RKO (cell line): ENCODE results near the gene CDK5.
"Not testable (repeated sequence)": the region's sequence is repeated elsewhere in the genome, so short reads cannot be mapped to it uniquely, and the experiment has no call there.

Experiments used
- DNase-seq: peaks from one replicate; pipeline ENCODE4 v3.0.0-alpha.2; 2016; ENCODE audit warnings: low spot score

CDK5 gene

DNA sequence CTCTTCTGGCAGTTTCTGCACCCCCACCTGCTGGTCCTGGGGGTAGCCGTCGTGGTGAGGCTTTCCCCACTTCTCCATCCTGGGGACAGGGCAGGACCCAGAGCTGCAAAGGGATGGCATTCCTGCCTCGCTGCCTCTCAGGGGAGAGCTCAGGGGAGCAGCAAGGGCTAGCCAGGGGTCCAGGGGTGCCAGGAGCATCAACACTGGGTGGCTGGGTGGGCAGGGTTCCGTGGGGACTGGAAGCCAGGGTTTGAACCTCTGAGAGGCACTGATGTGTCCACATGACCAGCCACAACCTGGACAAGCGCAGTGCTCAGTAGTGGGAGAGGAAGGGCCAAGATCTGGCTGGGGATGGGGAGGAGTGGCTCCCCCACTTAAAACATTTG lies 23.8 kb downstream of the CDK5 start:
- no peak for DNase-seq

DNA sequence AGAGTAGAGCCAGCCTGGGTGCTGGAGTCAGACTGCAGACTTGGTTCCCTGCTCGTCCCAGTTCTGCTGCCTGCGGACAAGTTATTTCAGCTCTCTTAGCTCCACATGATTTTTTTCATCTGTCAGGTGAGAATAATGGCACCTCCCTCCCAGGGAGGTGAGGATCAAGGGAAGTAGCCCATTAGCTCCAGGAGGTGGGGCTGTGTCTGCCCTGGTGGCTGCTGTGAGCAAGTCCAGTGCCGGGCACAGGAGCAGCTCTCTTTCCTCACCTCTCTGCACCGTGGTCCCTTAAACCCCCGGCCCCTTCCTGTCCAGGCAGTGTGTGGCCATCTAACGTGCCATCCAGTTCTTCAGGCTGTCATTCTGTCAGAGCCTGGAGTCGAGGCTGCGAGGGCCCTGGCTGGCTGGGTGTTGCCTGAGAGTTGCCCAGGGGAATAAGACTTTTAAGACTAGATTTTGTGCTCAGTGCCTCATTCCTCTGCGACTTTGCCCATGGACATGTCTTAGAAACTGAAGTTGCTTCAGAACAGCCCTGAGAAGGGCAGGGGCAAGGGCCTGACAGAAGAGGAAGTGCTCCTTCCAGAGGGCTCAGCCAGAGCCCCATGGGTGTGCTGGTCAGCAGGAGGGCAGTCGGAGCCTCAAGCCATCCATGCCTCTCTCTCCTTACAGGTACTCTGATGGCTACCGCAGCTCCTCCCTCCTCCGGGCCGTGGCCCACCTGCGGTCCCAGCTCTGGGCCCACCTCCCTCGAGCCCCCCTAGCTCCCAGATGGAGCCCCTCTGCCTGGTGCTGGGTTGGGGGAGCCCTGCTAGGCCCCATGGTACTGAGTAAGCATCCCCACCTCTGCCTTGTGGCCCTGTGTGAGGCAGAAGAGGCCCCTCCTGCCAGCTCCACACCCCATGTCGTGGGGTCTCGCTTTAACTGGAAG lies 24.5 kb downstream of the CDK5 start:
- no peak for DNase-seq

DNA sequence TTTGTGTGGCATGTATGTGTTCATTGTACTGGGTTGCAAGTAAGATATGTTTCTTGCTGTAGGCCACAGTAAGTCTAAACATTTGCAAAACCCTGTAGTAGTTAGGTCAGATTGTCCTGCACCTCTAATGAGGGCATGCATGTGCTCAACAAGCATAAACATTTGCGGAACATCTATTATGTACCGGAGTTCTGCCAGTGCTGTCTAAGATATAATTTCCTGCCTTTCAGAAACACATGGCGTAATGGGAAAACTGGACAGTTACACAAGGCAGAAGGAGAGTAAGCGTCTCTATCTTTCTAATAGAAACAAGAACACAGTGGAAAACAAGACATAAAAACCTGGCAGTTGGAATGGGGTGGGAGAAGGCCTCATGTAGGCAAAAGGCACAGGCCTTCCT lies 26.7 kb downstream of the CDK5 start:
- DNase-seq, result no peak

DNA sequence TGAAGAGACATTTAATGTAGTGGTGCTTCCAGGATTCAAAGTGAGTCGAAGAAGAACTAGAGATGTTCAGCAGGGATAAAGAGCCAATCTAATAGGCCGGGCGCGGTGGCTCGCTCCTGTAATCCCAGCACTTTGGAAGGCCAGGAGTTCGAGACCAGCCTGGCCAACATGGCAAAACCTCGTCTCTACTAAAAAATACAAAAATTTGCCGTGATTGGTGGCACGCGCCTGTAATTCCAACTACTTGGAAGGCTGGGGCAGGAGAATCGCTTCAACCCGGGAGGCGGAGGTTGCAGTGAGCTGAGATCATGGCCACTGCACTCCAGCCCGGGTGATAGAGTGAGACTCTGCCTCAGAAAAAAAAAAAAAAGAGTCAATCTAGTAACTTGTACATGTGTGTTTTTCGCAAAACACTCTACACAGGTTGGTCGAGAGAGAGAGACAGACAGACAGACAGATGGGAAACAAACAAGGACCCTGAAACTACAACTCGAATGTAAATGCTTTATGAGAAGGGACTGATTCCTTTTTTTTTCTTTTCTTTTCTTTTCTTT lies 28.7 kb downstream of the CDK5 start:
- DNase-seq, result no peak

DNA sequence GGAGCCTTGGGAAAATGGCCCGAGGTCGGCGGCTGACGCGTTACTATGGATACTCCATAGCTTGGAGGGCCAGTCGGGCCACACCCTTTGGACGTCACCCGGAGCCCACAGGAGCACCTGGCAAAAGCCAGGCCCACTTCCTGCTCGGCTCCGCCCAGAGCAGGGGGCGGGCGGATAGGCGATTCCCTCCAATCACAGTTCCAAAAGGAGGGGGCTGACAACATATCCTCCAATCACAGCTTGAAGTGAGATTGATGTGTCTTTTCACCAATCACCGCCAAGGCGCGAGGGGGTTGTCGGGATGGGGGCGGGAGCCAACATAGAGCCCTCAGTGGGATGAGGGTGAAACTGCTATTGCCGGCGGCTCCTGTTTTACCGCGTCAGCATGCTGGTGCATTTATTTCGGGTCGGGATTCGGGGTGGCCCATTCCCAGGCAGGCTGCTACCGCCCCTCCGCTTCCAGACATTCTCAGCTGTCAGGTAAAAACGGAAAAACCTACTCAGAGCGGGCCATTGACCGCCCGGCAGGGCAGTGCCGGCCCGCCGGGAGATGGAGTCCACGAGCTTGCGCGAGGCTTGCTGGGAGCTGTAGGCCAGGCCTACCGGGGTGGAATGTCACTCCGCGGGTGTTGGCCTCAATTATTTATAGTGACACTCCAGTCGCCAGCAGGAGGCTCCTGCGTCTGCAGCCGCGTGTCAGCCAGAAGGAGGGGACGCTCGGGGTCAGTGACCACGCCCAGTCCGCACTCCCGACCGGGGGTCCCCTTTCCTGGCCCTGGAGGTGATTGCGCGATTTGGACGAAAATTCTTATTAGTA lies 29.4 kb downstream of the CDK5 start, which contains the start of gene ABCB8:
Gene ABCB8, plus strand, starts transcription at position 320 of the 817 bp plus-strand sequence. Its CDS starts 66 bp downstream, at position 386.
- peak; percentile 100 for DNase-seq

DNA sequence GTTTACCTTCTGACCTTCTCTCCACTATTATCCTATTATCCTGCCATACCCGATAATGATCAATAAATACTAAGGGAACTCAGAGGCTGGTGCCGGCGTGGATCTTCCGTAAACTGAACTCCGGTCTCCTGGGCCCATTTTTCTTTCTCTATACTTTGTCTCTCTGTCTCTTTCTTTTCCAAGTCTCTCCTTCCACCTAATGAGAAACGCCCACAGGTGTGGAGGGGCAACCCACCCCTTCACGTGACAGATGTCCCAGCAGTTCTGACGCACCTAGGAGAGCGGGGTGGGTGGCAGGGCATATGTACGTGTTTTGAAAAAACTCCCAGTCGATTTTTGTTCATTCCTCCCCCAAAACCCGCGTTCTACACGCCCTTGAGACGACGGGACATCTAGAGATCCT lies 30.0 kb downstream of the CDK5 start:
- not testable (repeated sequence) for DNase-seq

DNA sequence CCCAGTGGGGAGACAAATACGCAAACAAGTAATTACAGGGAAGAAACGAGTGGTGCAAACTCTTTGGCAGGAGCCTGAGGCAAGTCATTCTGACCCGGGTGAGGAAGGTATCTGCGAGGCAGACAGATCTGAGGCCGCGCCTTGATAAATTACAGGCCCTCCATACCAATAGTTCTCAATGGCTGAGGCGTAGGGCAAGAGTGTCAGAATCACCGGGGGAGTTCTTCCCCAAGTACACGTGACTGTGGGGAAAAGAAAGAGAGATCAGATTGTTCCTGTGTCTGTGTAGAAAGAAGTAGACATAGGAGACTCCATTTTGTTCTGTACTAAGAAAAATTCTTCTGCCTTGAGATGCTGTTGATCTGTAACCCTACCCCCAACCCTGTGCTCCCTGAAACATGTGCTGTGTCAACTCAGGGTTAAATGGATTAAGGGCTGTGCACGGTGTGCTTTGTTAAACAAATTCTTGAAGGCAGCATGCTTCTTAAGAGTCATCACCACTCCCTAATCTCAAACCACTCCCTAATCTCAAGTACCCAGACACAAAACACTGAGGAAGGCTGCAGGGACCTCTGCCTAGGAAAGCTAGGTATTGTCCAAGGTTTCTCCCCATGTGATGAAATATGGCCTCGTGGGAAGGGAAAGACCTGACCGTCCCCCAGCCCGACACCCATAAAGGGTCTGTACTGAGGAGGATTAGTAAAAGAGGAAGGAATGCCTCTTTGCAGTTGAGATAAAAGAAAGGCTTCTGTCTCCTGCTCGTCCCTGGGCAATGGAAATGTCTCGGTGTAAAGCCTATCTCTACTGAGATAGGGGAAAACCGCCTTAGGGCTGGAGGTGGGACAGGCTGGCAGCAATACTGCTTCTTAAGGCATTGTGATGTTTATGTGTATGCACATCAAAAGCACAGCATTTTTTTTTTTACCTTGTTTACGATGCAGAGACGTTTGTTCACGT lies 30.6 kb downstream of the CDK5 start:
- DNase-seq, result not testable (repeated sequence)

DNA sequence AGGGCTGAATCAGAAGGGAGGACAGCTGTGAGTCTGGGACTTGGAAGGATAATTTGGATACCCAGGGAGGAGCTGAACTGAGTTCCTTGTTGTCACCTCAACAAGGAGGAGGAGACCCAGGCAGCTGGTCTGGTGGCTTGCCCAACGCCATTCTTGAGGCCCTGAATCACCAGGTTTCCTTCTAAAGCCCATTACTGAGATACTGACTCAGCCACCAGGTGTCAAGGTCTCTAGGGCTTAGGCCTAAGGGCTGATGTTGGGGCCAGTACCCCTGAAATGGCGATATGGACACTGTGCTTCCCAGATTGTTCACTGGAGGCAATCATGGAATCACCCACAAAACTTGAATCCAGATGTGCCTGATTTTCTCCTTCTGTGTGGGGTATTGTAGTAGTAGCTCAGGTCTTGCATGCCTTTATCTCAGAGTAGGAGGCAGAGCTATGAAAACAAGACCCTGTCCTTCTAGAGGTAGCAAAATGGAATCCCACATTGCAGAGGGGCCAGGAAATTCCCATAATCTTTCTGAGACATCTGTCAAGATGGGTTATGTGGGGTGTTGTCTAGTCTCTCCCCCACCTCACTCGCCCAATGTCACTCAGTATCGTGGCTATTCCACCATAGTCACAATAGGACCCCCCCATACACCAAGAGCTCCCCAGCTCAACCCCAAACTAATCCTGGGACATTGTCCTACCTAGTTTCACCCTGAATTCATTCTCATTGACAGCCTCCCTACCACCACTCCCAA lies 31.6 kb downstream of the CDK5 start:
- DNase-seq, result peak; percentile 68

DNA sequence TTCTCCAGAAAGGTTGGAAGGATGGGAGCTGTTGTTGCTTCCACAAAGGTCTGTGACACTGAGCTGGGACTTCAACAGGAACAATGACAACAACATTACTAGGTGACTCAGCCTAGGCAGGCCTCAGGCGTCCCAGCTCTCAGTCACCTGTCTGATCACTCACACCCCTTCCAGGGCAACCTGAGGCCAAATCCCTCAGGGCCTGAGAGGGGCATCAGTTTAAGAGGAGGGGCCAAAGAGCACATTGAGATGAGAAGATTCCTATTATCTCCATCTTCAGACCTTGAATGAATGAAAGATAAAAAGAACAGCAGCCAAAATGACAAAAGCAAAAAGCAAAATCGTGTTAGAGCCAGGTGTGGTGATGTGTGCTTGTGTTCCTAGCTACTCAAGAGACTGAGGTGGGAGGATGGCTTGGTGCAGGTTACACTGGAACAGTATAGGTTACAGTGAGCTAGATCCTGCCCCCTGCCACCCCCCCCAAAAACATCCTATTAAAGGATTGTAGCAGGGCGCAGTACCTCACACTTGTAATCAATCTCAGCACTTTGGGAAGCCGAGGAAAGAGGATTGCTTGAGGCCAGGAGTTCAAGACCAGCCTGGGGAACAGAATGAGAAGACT lies 33.2 kb downstream of the CDK5 start, which contains the start of gene ATG9B:
Gene ATG9B, minus strand, starts transcription at position 60 of the 622 bp plus-strand sequence. CDS start 71 bp downstream, outside the sequence.
- no peak for DNase-seq

DNA sequence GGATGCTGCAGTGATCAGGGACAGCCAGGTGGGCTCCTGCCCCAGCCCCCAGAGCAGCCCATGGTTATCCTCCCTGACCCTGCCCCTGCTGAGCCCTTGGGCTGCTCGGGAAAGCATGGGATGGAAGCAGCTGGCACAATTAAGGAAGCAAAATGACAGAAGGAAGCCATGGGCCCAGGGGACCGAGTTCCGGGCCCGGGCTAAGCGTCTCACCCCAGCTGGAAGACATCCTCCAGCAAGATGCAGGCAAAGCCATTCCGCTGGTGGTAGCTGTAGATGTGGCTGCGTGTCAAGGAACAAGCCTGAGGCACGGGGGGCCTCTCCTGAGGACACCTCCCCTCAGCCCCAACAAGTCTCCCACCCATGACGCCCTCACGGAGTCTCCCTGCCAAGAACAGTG lies 34.5 kb downstream of the CDK5 start:
- DNase-seq, result no peak

DNA sequence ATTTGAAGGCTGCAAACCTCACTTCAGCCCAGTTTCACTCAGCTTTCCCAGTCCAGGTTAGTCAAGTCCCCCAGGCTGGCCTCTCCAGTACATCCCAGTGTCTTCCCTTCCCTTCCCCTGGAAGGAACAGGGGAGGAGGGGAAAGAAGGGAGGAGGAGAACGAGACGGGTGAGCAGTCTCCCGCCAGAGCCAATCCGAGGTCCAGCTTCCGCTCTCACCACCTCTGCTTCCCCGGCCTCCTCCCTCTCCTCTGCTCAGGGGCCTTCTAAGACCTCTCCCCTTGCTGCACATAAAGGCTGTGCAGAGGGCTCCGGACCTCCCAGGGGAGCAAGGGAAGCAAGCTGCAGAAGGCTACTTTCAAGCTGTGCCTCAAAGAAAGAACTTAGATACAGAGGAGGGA lies 37.5 kb downstream of the CDK5 start:
- no peak for DNase-seq

DNA sequence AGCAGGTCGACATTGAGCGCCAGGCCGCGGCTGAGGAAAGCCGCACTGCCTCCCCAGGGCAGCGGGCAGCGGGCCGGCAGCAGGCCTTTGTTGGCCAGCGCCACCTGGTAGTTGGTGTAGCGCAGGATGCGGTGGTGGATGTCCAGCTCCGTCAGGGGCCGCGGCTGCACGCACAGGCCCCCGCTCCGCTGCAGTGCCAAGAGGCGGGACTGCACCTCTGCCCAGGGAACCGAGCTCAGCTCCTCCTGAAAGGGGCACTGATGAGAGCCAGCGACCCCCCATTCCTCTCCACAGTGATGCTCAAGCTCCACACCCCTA lies 38.6 kb downstream of the CDK5 start:
- DNase-seq, result no peak

DNA sequence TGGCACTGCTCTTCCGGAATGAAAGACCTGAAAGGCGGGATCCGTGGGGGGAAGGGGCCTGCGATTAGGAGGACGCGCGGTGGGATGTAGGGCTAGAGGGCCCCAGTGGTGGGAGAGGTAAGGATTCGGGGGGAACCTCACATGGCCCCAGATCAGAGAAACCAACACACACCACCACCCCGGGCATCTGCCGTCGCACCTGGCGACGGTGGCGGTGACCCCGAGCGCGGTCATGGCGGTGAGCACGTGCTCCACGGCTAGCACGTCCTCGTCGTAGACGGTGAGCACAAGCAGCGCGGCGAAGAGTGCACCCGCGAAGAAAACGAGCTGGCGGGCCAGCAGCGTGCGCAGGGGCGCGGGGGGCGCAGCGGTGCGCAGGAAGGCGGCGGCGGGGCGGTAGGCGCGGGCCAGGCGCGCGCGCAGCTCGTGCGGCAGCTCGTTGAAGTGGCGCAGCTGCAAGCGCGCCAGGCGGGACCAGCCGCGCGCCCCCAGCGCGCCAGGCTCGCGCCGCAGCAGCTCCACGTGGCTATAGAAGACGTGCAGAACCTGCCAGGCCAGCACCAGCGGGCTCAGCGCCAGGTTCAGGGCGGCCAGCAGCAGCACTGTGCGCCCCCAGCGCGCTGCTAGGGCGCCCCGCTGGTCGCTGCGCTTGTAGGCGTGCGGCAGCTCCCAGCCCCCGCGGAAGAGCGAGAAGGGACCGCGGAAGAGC lies 39.1 kb downstream of the CDK5 start:
- no peak for DNase-seq

DNA sequence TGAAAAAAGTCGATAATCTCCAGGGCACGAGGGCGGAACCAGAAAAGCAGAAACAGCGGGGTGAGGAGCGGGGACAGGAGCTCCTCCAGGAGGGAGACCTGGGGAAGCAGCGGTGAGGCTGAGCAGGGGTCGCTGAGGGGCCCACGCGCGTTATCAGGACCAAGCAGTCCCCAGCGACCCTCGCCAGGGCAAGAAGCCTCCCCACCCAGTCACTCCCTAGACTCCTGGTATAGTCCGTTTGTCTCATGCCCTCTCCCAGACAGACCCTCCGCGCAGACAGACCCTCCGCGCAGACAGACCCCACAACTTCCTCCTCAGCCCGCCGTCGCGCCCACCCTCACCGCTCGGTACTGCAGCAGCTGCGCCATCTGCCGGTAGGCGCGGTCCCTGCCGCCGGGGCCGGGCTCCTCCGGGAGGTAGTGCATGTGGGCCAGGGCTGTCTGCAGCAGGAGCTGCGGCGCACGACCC lies 39.7 kb downstream of the CDK5 start:
- peak; percentile 52 for DNase-seq

DNA sequence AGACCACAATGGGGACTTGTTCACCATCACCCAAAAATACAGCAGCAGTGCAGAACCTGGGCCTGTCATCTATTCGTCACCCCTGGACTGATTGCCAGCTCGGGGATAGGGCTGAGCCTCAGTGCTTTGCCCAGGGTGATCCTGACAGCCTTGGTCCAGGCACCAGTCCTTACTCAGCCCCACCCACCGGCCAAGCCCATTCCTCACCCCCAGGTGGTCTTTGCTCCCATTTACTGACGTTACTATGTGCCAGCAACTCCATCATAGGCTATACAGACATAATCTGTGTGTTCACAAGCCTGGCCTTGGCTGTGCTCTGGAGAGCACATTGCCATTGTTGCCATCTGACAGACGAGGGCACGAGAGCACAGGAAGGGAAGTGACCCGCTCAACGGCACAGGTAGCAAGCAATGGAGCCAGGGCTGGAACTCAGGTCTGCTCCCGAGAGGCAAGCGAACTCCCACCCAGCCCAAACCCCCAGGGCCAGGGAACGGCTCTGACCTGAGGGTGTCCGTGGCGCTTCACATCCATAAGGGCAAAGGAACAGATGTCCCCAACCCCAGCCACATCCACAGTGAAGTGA lies 40.2 kb downstream of the CDK5 start:
- DNase-seq, result no peak

DNA sequence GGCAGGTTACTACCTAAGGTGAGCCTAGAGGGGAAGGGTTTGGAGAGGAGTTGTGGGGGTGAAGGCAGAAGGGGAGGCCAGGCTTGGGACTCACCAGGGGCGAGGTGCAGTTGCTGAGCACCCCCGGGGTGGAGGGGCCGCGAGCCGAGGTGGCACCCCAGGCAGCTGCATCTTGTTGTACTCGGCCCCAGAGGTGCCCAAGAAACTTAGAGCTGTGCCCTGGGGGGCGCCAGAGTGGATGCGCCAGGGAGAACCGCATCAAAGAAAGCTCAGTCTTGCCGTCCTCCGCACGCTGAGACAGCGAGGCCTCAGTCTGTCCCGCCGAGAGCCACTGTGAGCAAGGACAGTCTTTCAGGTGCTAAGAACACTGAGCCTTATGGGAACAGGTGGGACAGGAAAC lies 40.8 kb downstream of the CDK5 start:
- DNase-seq, result no peak

DNA sequence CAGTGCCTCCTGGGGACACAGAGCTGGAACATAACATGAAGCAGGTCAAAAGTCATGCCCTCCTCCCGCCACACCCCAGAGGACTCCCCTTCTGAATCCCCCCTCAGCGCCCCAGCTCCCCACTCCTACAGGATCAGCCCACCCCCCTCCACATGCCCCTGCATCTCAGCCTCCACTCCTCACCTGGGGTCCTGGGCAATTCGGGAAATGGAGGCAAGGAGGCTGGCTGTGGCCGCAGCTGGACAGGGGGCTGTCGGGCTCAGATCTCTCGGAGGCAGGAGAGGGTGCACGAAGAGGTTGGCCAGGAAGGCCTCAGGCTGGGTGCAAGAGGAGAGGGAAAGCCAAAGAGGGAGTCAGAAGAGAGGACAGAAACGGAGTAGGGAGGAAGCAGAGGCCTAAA lies 41.2 kb downstream of the CDK5 start:
- DNase-seq, result no peak

DNA sequence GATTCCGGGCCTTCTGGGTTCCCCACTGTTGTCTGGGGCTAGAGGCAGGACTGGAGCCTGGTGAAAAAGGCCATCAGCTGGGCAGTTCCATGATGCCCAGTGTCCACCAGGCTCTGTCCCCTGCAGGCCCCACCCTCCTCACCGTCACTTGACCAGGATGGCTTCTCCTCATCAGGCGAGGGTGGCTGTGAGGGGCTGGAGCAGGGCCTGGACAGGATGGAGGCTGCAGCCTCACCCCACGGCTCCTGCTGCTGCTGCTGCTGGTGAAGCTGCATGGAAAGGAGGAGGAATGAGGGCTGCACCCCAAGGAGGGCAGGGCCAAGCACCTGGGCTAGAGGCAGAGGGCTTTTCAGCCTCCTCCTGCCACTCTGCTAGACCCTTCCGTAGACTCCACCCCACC lies 41.7 kb downstream of the CDK5 start:
- DNase-seq, result no peak

DNA sequence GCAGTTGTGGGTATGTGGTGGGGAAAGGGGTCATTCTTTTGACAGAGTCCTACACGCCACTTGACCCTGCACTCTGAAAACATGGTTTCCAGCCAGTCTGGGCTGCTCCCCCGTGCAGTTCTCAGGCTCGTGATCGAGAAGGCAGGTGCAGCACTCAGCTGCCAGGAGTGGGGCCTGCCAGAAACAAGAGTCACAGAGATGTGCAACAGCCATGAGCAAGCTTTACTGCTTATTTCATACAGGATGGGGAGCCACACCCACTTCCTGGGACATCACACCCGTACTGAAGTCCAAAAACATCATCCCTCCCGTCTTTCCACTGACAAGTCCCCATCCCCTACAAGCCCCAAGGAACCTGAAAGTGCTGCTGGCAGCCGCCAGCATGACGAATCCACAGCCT lies 42.7 kb downstream of the CDK5 start:
- DNase-seq, result peak; percentile 67
